Stomach (tissue), 9 donors: ENCODE measurements around the gene DNAJB4. TPM values are rescaled to one million over a fixed set of nuclear protein-coding genes. Genes with fewer than 3 reads are reported as not detected.
"Not testable (repeated sequence)": the region's sequence is repeated elsewhere in the genome, so short reads cannot be mapped to it uniquely, and the experiment has no call there.

Experiments used
- DNase-seq, 2 donors: peaks; one replicate each; pipeline versions ENCODE4 v3.0.0 to v3.0.0-alpha.2; 2013 to 2019
- H3K27ac ChIP-seq, 5 donors: fragments of 200-600 bp in 4 of 5; sonication (generic) in 4 of 5; one replicate each; pipeline ENCODE4 v1.5.1; 2013 to 2019; ENCODE audit warnings: mild to moderate bottlenecking in 1 of 5, moderate library complexity in 1 of 5
- H3K27me3 ChIP-seq, 3 donors: fragments of 200-600 bp; sonication (generic); one replicate each; pipeline ENCODE4 v1.5.1; 2017 to 2019; ENCODE audit warnings: mixed run types in 1 of 3
- H3K36me3 ChIP-seq, 4 donors: fragments of 200-600 bp; sonication (generic); 1 replicate in 3 of 4; 2 replicates in 1 of 4; pipeline ENCODE4 v1.5.1; 2016 to 2019
- H3K4me1 ChIP-seq, 4 donors: fragments of 200-600 bp; sonication (generic); one replicate each; pipeline ENCODE4 v1.5.1; 2016 to 2019
- H3K4me3 ChIP-seq, 4 donors: fragments of 200-600 bp; sonication (generic) in 3 of 4; one replicate each; pipeline ENCODE4 v1.5.1; 2016 to 2019; ENCODE audit warnings: mild to moderate bottlenecking in 1 of 4
- H3K9me3 ChIP-seq, 4 donors: fragments of 200-600 bp; sonication (generic); one replicate each; pipeline ENCODE4 v1.5.1; 2016 to 2019
- EP300 ChIP-seq: sonication (generic); formaldehyde crosslinking; IDR thresholded peaks from one replicate; pipeline ENCODE4 v1.6.1; 2017; ENCODE audit warnings: antibody characterized with exemption
- POLR2A ChIP-seq, 4 donors: fragments of 450-650 bp; IDR thresholded peaks; one replicate each; pipeline ENCODE4 v1.6.1; 2016; ENCODE audit warnings: antibody characterized with exemption in 4 of 4, control low read depth in 2 of 4, mild to moderate bottlenecking in 1 of 4, moderate library complexity in 1 of 4
- POLR2AphosphoS5 ChIP-seq, 3 donors: sonication (generic); formaldehyde crosslinking; IDR thresholded peaks; one replicate each; pipeline ENCODE4 v1.6.1; 2016; ENCODE audit warnings: antibody characterized with exemption in 3 of 3
- WGBS, 5 donors: extraction: QIAGEN DNeasy Blood & Tissue Kit in 3 of 5; methylation state at CpG; one replicate each; pipeline versions ENCODE4 v1.1.5 to v1.1.7; 2013 to 2018; 5-methylcytosine and 5-hydroxymethylcytosine counted together
- intact Hi-C: fragments of 100-400 bp; cut with DNase I; formaldehyde crosslinking; loops from one replicate; pipeline ENCODE4 v1.15.1; 2023; ENCODE audit warnings: low total_unique reads
- polyA plus RNA-seq, 3 donors: library from polyadenylated mRNA; stranded (reverse); fragments of 200-250 nt; gene quantifications; one replicate each; pipeline ENCODE4 v1.2.3, GENCODE V29; 2013
- total RNA-seq, 5 donors: library from RNA; depleted of rRNA; stranded (reverse); fragments of >200 nt; gene quantifications; one replicate each; pipeline versions ENCODE4 v1.1.0 to v1.2.3, GENCODE V29; 2014 to 2016
- TF ChIP-seq, protein P1 (sequence below), 7 experiments: fragments of 450-650 bp in 4 of 7; fragments of 200-600 bp in 3 of 7; sonication (generic) in 3 of 7; IDR thresholded peaks; one replicate each; pipeline ENCODE4 v1.5.1; 2016 to 2019; ENCODE audit warnings: antibody characterized with exemption in 7 of 7, control low read depth in 2 of 7, mild to moderate bottlenecking in 1 of 7
- donor health status: healthy with polysubstance abuse.
- donor health status: Bipolar disorder and iron deficiency.
- donor health status: healthy.

Gene DNAJB4
- total and polyA plus RNA-seq, 8 donors = 7.2 to 65.7 (median 14.3) TPM

- intact Hi-C loops = loop anchor here (10.0 kb wide), 1 partner anchor 137 kb away; no protein-coding TSS in a partner anchor
- Histone ChIP-seq H3K4me1 (peaks cover 29 to 68% (median 48%) of the 10 kb centered on the region in 4 donors), H3K27me3 (no peaks in the 10 kb centered on the region), H3K27ac (peak overlapping the region; percentile 98 to 99 (median 99)), H3K9me3 (no peaks in the 10 kb centered on the region), H3K36me3 (peaks cover 0 to 12% (median 8%) of the 10 kb centered on the region in 4 donors), H3K4me3 (peak overlapping the region; percentile 67 to 82 (median 74))
- TF ChIP-seq, protein P1, sequence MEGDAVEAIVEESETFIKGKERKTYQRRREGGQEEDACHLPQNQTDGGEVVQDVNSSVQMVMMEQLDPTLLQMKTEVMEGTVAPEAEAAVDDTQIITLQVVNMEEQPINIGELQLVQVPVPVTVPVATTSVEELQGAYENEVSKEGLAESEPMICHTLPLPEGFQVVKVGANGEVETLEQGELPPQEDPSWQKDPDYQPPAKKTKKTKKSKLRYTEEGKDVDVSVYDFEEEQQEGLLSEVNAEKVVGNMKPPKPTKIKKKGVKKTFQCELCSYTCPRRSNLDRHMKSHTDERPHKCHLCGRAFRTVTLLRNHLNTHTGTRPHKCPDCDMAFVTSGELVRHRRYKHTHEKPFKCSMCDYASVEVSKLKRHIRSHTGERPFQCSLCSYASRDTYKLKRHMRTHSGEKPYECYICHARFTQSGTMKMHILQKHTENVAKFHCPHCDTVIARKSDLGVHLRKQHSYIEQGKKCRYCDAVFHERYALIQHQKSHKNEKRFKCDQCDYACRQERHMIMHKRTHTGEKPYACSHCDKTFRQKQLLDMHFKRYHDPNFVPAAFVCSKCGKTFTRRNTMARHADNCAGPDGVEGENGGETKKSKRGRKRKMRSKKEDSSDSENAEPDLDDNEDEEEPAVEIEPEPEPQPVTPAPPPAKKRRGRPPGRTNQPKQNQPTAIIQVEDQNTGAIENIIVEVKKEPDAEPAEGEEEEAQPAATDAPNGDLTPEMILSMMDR (IDR thresholded peaks at IDR 0.05) = no peak
- no peak for TF ChIP-seq POLR2AphosphoS5 (IDR thresholded peaks at IDR 0.05)
- no peak for TF ChIP-seq POLR2A (IDR thresholded peaks at IDR 0.05)
- no peak for TF ChIP-seq EP300
- DNase-seq = no peak
- 0 to 1% (median 0%) methylated on average over 5 of the region's 5 CpGs for whole genome bisulfite sequencing, 5 donors
Observed at GRCh38 chr1:77977989-77978292, 26.8 kb upstream of the DNAJB4 start.

GRCh38 chr1:77978293-77978968 lies 26.3 kb upstream of the DNAJB4 start:
- peak; percentile 69 to 96 for DNase-seq
- Histone ChIP-seq H3K9me3 (no peaks in the 10 kb centered on the region), H3K4me3 (peak overlapping the region; percentile 67 to 82 (median 74)), H3K36me3 (peaks cover 0 to 10% (median 8%) of the 10 kb centered on the region in 4 donors), H3K27me3 (no peaks in the 10 kb centered on the region), H3K27ac (peak overlapping the region; percentile 98 to 99 (median 99)), H3K4me1 (peaks cover 29 to 63% (median 48%) of the 10 kb centered on the region in 4 donors)
- TF ChIP-seq, protein P1 (IDR thresholded peaks at IDR 0.05) = no peak
- TF ChIP-seq EP300 = no peak
- TF ChIP-seq POLR2AphosphoS5 (IDR thresholded peaks at IDR 0.05) = peak; percentile 54 to 69 (median 67)
- intact Hi-C loops = loop anchor here (10.0 kb wide), 1 partner anchor 136 kb away; no protein-coding TSS in a partner anchor
- WGBS, 5 donors = 0 to 1% (median 0%) methylated on average over 32 to 34 of the region's 34 CpGs

DNA sequence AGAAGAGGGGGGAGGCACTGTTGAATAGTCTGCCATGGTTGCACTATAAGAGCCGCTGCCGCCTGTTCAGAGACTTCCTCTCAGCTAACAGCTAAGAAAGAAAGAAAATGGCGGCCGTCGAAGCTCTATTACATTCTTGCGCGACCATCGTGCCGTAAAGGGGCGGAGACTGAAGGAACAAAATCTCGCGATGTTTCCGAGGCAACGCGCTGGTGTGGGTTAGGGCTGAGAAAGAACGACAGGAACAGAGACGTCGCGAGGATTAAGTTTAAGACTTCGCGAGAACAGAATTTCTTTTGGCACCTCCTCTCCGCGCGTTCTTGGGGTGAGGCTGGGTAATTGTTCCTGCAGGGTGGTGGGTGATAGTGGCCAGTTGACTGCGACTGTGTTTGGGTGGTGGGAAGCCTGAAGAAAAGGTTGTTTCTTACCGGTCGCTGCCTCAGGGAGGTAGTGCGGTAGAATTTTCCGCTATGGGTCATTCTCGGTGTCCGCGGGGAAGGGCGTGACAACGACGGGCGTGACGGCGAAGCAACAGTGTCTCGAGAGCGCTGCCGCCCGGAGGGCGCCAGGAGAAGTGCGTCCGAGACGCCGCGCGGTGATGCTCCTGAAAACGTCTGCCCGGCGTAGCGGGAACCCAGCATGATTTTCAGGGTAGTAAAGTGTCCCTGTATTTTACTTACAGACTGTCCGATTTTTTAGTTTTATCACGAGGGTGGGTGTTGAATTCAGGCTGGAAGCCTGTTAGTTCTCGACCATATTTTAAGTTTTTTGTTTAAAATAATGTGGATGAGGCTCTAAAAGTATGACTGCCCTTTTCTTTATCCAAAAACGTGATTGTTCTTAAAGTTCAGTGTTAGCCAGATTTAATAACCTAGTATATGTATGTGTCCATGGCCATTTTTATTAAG lies 25.5 kb upstream of the DNAJB4 start, which contains the start of gene FUBP1:
TSS of gene FUBP1 (minus strand) at position 104 of the 908 bp plus-strand sequence. CDS start at position 36, 68 bp downstream.
- DNase-seq = peak; percentile 96 to 99
- H3K27ac ChIP-seq = peak within 1 kb of the TSS; percentile 98 to 99 (median 99)
- H3K4me3 ChIP-seq = peak within 1 kb of the TSS; percentile 67 to 82 (median 74)
- peaks cover 0 to 8% (median 7%) of the 10 kb centered on the region in 4 donors for H3K36me3 ChIP-seq
- 0% methylated on average over 46 to 57 of the region's 57 CpGs for WGBS, 5 donors
- no peaks in the 10 kb centered on the region for H3K9me3 ChIP-seq
- no peaks in the 10 kb centered on the region for H3K27me3 ChIP-seq
- intact Hi-C loops = loop anchor here (10.0 kb wide), 1 partner anchor 136 kb away; no protein-coding TSS in a partner anchor
- no peak for TF ChIP-seq EP300
- TF ChIP-seq, protein P1 (IDR thresholded peaks at IDR 0.05) = peak in 5 of 7 experiments; percentile 50 to 79 (median 77)
- TF ChIP-seq POLR2A (IDR thresholded peaks at IDR 0.05) = peak in 2 of 4 donors; percentile 8 to 38
- TF ChIP-seq POLR2AphosphoS5 (IDR thresholded peaks at IDR 0.05) = peak; percentile 69 to 80 (median 77)
- H3K4me1 ChIP-seq = peaks cover 31 to 65% (median 46%) of the 10 kb centered on the region in 4 donors

DNA sequence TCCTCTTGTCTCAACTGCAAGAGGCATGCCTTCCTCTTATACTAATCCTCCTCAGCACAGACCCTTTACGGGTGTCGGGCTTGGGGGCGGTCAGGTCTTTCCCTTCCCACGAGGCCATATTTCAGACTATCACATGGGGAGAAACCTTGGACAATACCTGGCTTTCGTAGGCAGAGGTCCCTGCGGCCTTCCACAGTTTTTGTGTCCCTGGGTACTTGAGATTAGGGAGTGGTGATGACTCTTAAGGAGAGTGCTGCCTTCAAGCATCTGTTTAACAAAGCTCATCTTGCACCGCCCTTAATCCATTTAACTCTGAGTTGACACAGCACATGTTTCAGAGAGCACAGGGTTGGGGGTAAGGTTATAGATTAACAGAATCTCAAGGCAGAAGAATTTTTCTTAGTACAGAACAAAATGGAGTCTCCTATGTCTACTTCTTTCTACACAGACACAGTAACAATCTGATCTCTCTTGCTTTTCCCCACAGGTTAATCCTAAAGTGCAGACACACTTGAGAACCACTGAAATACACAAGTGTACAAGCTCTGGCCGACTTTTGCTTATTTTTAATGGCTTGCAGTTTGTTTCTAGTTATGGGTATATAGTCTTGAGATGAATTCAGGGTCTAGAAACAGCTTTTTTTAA lies 21.3 kb upstream of the DNAJB4 start:
- H3K36me3 ChIP-seq, intact Hi-C loops, DNase-seq, H3K27me3 ChIP-seq, H3K4me3 ChIP-seq, H3K9me3 ChIP-seq, H3K27ac ChIP-seq: not testable (repeated sequence)
- peaks cover 6 to 52% (median 18%) of the 10 kb centered on the region in 4 donors for H3K4me1 ChIP-seq
- WGBS, 5 donors = 71 to 80% (median 77%) methylated on average over 8 of the region's 8 CpGs
